GM21576 (cell line): ENCODE data around the gene XRCC5.
"Not testable (repeated sequence)": the region's sequence is repeated elsewhere in the genome, so short reads cannot be mapped to it uniquely, and the experiment has no call there.

Experiments
- ATAC-seq: cut with Tn5 transposase; IDR thresholded peaks from one replicate; pipeline ENCODE4 v1.9.1; 2021; ENCODE audit warnings: mild to moderate bottlenecking, moderate library complexity; ENCODE audit not compliant: unreplicated experiment

XRCC5 gene

GRCh38 chr2:216192931-216193330 lies 83.8 kb downstream of the XRCC5 start:
- ATAC-seq, result no peak

- no peak for ATAC-seq
These were observed 84.9 kb downstream of the XRCC5 start for GRCh38 chr2:216194013-216194412.

GRCh38 chr2:216194561-216194960 lies 85.4 kb downstream of the XRCC5 start:
- no peak for ATAC-seq

- no peak for ATAC-seq
These were observed 86.4 kb downstream of the XRCC5 start for GRCh38 chr2:216195565-216196029.

GRCh38 chr2:216201692-216202306 lies 92.7 kb downstream of the XRCC5 start:
- no peak for ATAC-seq

GRCh38 chr2:216202626-216203250 lies 93.6 kb downstream of the XRCC5 start:
- ATAC-seq, result no peak

GRCh38 chr2:216205486-216205885 lies 96.3 kb downstream of the XRCC5 start:
- ATAC-seq, result peak; percentile 4

GRCh38 chr2:216206041-216206703 lies 97.0 kb downstream of the XRCC5 start:
- ATAC-seq, result peak; percentile 68

- peak; percentile 61 for ATAC-seq
These were observed 97.7 kb downstream of the XRCC5 start for GRCh38 chr2:216206821-216207220.

- not testable (repeated sequence) for ATAC-seq
These were observed 99.5 kb downstream of the XRCC5 start for GRCh38 chr2:216208661-216209060.

GRCh38 chr2:216210701-216211540 lies 101.8 kb downstream of the XRCC5 start:
- no peak for ATAC-seq

GRCh38 chr2:216211614-216212145 lies 102.5 kb downstream of the XRCC5 start:
- no peak for ATAC-seq

- ATAC-seq, result no peak
These were observed 105.6 kb downstream of the XRCC5 start for GRCh38 chr2:216214768-216215167.

GRCh38 chr2:216215658-216216390 lies 106.7 kb downstream of the XRCC5 start:
- ATAC-seq, result no peak

GRCh38 chr2:216216951-216217903 lies 108.1 kb downstream of the XRCC5 start:
- no peak for ATAC-seq

GRCh38 chr2:216217904-216218260 lies 108.7 kb downstream of the XRCC5 start:
- ATAC-seq, result peak; percentile 65

GRCh38 chr2:216219861-216220260 lies 110.7 kb downstream of the XRCC5 start:
- ATAC-seq, result no peak

GRCh38 chr2:216220976-216221375 lies 111.8 kb downstream of the XRCC5 start:
- no peak for ATAC-seq

GRCh38 chr2:216221811-216222210 lies 112.7 kb downstream of the XRCC5 start:
- no peak for ATAC-seq
